KMS-11 (cell line): ENCODE results near the gene RPS6KA2.

Experiments
- H2AFZ ChIP-seq: fragments of 200-600 bp; sonication (generic); 2 replicates; pipeline ENCODE4 v1.6.1; 2016; ENCODE audit warnings: antibody characterized with exemption, mixed run types, low read depth
- H3K27ac ChIP-seq: fragments of 200-600 bp; sonication (generic); 2 replicates; pipeline ENCODE4 v1.6.1; 2016; ENCODE audit warnings: mild to moderate bottlenecking, mixed run types
- H3K27me3 ChIP-seq: fragments of 200-600 bp; sonication (generic); 2 replicates; pipeline ENCODE4 v1.6.1; 2017; ENCODE audit warnings: mild to moderate bottlenecking, low read depth, mixed run types, moderate library complexity; ENCODE audit not compliant: insufficient read depth
- H3K36me3 ChIP-seq: fragments of 200-600 bp; sonication (generic); 2 replicates; pipeline ENCODE4 v1.6.1; 2017; ENCODE audit warnings: mild to moderate bottlenecking, mixed run types; ENCODE audit not compliant: insufficient read depth
- H3K4me1 ChIP-seq: fragments of 200-600 bp; sonication (generic); 2 replicates; pipeline ENCODE4 v1.6.1; 2016; ENCODE audit warnings: mild to moderate bottlenecking, low read depth, mixed run types; ENCODE audit not compliant: poor library complexity, severe bottlenecking
- H3K4me2 ChIP-seq: fragments of 200-600 bp; sonication (generic); 2 replicates; pipeline ENCODE4 v1.7.0; 2016; ENCODE audit warnings: mild to moderate bottlenecking, mixed run types
- H3K4me3 ChIP-seq: fragments of 200-600 bp; sonication (generic); IDR thresholded peaks from 2 replicates; pipeline ENCODE4 v1.6.1; 2017; ENCODE audit warnings: low read depth, low read length, mixed read lengths; ENCODE audit not compliant: insufficient read depth
- H3K79me2 ChIP-seq: fragments of 200-600 bp; sonication (generic); 2 replicates; pipeline ENCODE4 v1.6.1; 2016; ENCODE audit warnings: low read depth, mixed run types; ENCODE audit not compliant: insufficient read depth
- H3K9ac ChIP-seq: fragments of 200-600 bp; sonication (generic); 2 replicates; pipeline ENCODE4 v1.6.1; 2016; ENCODE audit warnings: mild to moderate bottlenecking, mixed run types
- H4K20me1 ChIP-seq: fragments of 200-600 bp; sonication (generic); 2 replicates; pipeline ENCODE4 v1.6.1; 2016; ENCODE audit warnings: mild to moderate bottlenecking, mixed run types; ENCODE audit not compliant: insufficient read depth
- TF ChIP-seq, protein P1 (sequence below): fragments of 200-600 bp; sonication (generic); conservative IDR thresholded peaks from 2 replicates; pipeline ENCODE4 v1.6.1; 2017; ENCODE audit warnings: low read depth, mild to moderate bottlenecking, antibody characterized with exemption, low read length, moderate library complexity, mixed read lengths

The RPS6KA2 gene

DNA sequence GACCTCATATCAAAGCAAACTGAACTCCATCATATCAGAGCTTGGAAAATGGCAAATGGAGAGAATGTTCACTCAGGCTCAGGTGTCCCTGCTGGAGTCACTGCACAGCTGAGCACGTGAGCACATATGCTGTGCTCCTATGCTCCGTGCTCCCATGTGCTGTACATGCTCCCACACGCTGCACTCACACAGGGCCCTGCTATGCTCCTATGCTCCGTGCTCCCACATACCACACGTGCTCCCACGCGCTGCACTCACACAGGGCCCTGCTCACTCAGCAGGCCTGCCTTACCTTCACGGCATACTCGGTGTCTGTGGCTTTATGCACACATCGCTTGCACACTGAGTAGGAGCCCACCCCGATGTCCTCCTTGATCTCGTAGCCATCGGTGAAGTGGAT, 178.6 kb downstream of the RPS6KA2 start:
- no peak overlapping the region for H3K4me3 ChIP-seq
- H3K79me2 ChIP-seq = no peaks in the 10 kb centered on the region
- no peak overlapping the region for H2AFZ ChIP-seq
- H3K9ac ChIP-seq = no peak overlapping the region
- H3K36me3 ChIP-seq = no peaks in the 10 kb centered on the region
- H3K27ac ChIP-seq = no peak overlapping the region
- H3K4me2 ChIP-seq = no peak overlapping the region
- TF ChIP-seq, protein P1, sequence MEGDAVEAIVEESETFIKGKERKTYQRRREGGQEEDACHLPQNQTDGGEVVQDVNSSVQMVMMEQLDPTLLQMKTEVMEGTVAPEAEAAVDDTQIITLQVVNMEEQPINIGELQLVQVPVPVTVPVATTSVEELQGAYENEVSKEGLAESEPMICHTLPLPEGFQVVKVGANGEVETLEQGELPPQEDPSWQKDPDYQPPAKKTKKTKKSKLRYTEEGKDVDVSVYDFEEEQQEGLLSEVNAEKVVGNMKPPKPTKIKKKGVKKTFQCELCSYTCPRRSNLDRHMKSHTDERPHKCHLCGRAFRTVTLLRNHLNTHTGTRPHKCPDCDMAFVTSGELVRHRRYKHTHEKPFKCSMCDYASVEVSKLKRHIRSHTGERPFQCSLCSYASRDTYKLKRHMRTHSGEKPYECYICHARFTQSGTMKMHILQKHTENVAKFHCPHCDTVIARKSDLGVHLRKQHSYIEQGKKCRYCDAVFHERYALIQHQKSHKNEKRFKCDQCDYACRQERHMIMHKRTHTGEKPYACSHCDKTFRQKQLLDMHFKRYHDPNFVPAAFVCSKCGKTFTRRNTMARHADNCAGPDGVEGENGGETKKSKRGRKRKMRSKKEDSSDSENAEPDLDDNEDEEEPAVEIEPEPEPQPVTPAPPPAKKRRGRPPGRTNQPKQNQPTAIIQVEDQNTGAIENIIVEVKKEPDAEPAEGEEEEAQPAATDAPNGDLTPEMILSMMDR = no peak
- no peaks in the 10 kb centered on the region for H3K4me1 ChIP-seq
- H3K27me3 ChIP-seq = no peaks in the 10 kb centered on the region
- H4K20me1 ChIP-seq = no peaks in the 10 kb centered on the region

DNA sequence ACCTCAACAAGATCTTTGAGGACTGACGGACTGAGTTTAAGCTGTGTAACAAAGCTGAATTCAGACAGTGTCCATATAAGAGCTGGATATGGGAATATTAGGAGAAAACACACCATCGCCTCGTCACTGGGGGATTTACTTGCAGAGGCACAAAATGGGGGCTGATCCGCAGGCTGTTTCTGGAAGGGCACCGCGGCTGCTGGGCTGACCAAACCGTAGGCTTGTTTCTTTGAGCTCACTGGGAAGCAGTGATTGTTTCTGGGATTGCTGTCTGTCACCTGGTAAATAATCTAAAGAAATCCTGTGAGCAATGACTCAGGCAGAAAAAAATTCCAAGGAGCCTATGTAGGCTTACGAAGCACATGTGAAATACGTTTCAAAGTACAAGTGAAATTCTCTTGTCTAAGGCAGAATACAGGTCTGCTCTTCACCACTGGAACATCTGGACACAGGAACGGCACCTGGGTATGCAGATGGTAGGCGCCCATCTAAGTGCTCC, 180.4 kb downstream of the RPS6KA2 start:
- Histone ChIP-seq H3K4me2 (no peak overlapping the region), H3K4me3 (no peak overlapping the region), H2AFZ (no peak overlapping the region), H3K9ac (no peak overlapping the region), H3K4me1 (no peaks in the 10 kb centered on the region), H3K79me2 (no peaks in the 10 kb centered on the region), H4K20me1 (no peaks in the 10 kb centered on the region), H3K27ac (no peak overlapping the region), H3K27me3 (no peaks in the 10 kb centered on the region), H3K36me3 (no peaks in the 10 kb centered on the region)
- TF ChIP-seq, protein P1 = no peak

DNA sequence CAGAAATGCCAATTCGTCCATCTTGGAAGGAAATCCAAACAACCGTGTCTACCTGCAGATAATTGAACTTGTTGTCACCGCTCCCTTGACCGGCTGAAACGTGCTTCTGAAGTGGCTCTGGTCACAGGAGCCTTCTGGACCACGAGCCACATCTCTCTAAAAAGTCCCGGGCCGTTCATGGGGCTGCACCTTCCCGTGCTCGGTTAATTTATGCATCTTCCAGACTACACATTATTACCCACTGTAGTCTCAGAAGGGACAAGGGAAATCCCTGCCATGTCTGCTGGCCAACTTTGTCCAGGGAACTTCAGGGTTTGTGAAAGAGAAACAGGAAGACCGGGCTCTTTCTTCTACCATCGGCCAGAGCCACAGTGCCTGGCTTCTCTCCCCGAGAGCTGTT, 180.9 kb downstream of the RPS6KA2 start:
- no peak overlapping the region for H2AFZ ChIP-seq
- TF ChIP-seq, protein P1 = no peak
- H3K27me3 ChIP-seq = no peaks in the 10 kb centered on the region
- no peak overlapping the region for H3K9ac ChIP-seq
- no peak overlapping the region for H3K4me3 ChIP-seq
- H3K79me2 ChIP-seq = no peaks in the 10 kb centered on the region
- no peak overlapping the region for H3K4me2 ChIP-seq
- no peak overlapping the region for H3K27ac ChIP-seq
- H4K20me1 ChIP-seq = no peaks in the 10 kb centered on the region
- H3K4me1 ChIP-seq = no peaks in the 10 kb centered on the region
- H3K36me3 ChIP-seq = no peaks in the 10 kb centered on the region

DNA sequence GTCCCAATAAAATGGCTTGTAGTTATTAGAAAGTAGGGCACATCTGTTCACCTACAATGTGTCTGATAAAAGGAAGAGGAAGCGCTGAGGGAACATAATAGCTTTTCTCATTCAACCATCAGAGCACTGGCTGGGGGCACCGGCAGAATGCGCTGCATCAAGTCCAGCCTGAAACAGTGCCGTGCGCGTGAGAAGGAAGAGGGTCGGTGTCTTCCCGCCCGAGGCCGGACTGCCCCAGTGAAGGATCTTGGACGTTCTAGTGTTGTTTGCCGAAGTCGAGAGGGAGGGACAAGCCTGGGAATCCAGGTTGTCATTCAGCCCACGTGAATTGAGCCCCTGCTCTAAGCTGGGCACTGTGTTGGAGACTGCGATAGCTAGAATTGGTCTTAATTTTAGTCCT, 182.6 kb downstream of the RPS6KA2 start:
- Histone ChIP-seq H3K79me2 (no peaks in the 10 kb centered on the region), H2AFZ (no peak overlapping the region), H4K20me1 (no peaks in the 10 kb centered on the region), H3K36me3 (no peaks in the 10 kb centered on the region), H3K27ac (no peak overlapping the region), H3K27me3 (no peaks in the 10 kb centered on the region), H3K4me2 (no peak overlapping the region), H3K4me1 (no peaks in the 10 kb centered on the region), H3K4me3 (no peak overlapping the region), H3K9ac (no peak overlapping the region)
- TF ChIP-seq, protein P1 = no peak
